Neural progenitor cell (in vitro differentiated cells): ENCODE data around the gene KRT12. TPM values are rescaled to one million over a fixed set of nuclear protein-coding genes. Genes with fewer than 3 reads are reported as not detected.
A peak's percentile ranks its signal among the peaks of the same experiment; 100 is the strongest.

Experiments used
- DNase-seq: peaks from one replicate; pipeline ENCODE4 v3.0.0-alpha.2; 2016; ENCODE audit warnings: low spot score
- H2AFZ ChIP-seq: fragments of 200-600 bp; sonication (generic); replicated peaks from 2 replicates; pipeline ENCODE4 v1.6.1; 2016; ENCODE audit warnings: antibody characterized with exemption
- H3F3A ChIP-seq: fragments of 200-600 bp; sonication (generic); 2 replicates; pipeline ENCODE4 v1.6.1; 2016; ENCODE audit warnings: antibody characterized with exemption, low read depth
- H3K27ac ChIP-seq: fragments of 200-600 bp; sonication (generic); 2 replicates; pipeline ENCODE4 v1.5.1; 2016; ENCODE audit warnings: mild to moderate bottlenecking
- H3K27me3 ChIP-seq: fragments of 200-600 bp; sonication (generic); 2 replicates; pipeline ENCODE4 v1.6.1; 2016; ENCODE audit warnings: mild to moderate bottlenecking, moderate library complexity
- H3K36me3 ChIP-seq: fragments of 200-600 bp; sonication (generic); 2 replicates; pipeline ENCODE4 v1.5.1; 2016
- H3K4me1 ChIP-seq: fragments of 200-600 bp; sonication (generic); 2 replicates; pipeline ENCODE4 v1.6.1; 2016; ENCODE audit warnings: mixed run types
- H3K4me2 ChIP-seq: fragments of 200-600 bp; sonication (generic); 2 replicates; pipeline ENCODE4 v1.6.1; 2016
- H3K4me3 ChIP-seq: fragments of 200-600 bp; sonication (generic); 2 replicates; pipeline ENCODE4 v1.5.1; 2016
- H3K79me2 ChIP-seq: fragments of 200-600 bp; sonication (generic); 2 replicates; pipeline ENCODE4 v1.6.1; 2016; ENCODE audit warnings: low read depth
- H3K9ac ChIP-seq: fragments of 200-600 bp; sonication (generic); 2 replicates; pipeline ENCODE4 v1.6.1; 2016
- H3K9me3 ChIP-seq: fragments of 200-600 bp; sonication (generic); 2 replicates; pipeline ENCODE4 v1.5.1; 2016; ENCODE audit warnings: low read depth
- H4K20me1 ChIP-seq: fragments of 200-600 bp; sonication (generic); 2 replicates; pipeline ENCODE4 v1.6.1; 2016; ENCODE audit warnings: low read depth
- H3K27ac Mint-ChIP-seq: 3 replicates; pipeline ENCODE4 v1.8.0; 2021; ENCODE audit warnings: mixed read lengths
- H3K27me3 Mint-ChIP-seq: 2 replicates; pipeline ENCODE4 v1.8.0; 2022; ENCODE audit warnings: low read depth, mild to moderate bottlenecking, inconsistent platforms, moderate library complexity, mixed read lengths; ENCODE audit not compliant: insufficient read depth
- H3K36me3 Mint-ChIP-seq: 3 replicates; pipeline ENCODE4 v1.8.0; 2021; ENCODE audit warnings: mixed read lengths
- H3K4me1 Mint-ChIP-seq: 3 replicates; pipeline ENCODE4 v1.8.0; 2021; ENCODE audit warnings: mixed read lengths
- H3K4me3 Mint-ChIP-seq: 3 replicates; pipeline ENCODE4 v1.8.0; 2021; ENCODE audit warnings: mild to moderate bottlenecking, moderate library complexity, mixed read lengths
- H3K9me3 Mint-ChIP-seq: 3 replicates; pipeline ENCODE4 v1.8.0; 2020; ENCODE audit warnings: mixed read lengths
- EZH2 ChIP-seq: fragments of 200-600 bp; sonication (generic); IDR thresholded peaks from 2 replicates; pipeline ENCODE4 v1.6.1; 2017; ENCODE audit warnings: antibody characterized with exemption, mild to moderate bottlenecking, moderate library complexity
- EZH2phosphoT487 ChIP-seq: fragments of 200-600 bp; sonication (generic); IDR thresholded peaks from 2 replicates; pipeline ENCODE4 v1.6.1; 2017; ENCODE audit warnings: antibody characterized with exemption
- total RNA-seq: library from RNA; depleted of rRNA; stranded (reverse); fragments of >200 nt; gene quantifications from 2 replicates; pipeline ENCODE4 v1.2.3, GENCODE V29; 2015; ENCODE audit warnings: low replicate concordance
- TF ChIP-seq, protein P1 (sequence below): fragments of 200-600 bp; sonication (generic); IDR thresholded peaks from 2 replicates; pipeline ENCODE4 v1.5.1; 2017; ENCODE audit warnings: antibody characterized with exemption, mild to moderate bottlenecking

The KRT12 gene
- total RNA-seq, 1 donor from 2014 or later: not detected

- H3K27me3 Mint-ChIP-seq: no peaks in the 10 kb centered on the region
- DNase-seq: no peak
- TF ChIP-seq EZH2 (no peak), EZH2phosphoT487 (no peak)
- TF ChIP-seq, protein P1, sequence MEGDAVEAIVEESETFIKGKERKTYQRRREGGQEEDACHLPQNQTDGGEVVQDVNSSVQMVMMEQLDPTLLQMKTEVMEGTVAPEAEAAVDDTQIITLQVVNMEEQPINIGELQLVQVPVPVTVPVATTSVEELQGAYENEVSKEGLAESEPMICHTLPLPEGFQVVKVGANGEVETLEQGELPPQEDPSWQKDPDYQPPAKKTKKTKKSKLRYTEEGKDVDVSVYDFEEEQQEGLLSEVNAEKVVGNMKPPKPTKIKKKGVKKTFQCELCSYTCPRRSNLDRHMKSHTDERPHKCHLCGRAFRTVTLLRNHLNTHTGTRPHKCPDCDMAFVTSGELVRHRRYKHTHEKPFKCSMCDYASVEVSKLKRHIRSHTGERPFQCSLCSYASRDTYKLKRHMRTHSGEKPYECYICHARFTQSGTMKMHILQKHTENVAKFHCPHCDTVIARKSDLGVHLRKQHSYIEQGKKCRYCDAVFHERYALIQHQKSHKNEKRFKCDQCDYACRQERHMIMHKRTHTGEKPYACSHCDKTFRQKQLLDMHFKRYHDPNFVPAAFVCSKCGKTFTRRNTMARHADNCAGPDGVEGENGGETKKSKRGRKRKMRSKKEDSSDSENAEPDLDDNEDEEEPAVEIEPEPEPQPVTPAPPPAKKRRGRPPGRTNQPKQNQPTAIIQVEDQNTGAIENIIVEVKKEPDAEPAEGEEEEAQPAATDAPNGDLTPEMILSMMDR: no peak
- no peak overlapping the region for H3K4me2 ChIP-seq
- no peaks in the 10 kb centered on the region for H3K9me3 Mint-ChIP-seq
- H3K9me3 ChIP-seq: no peaks in the 10 kb centered on the region
- H3K4me1 ChIP-seq: peaks cover 22% of the 10 kb centered on the region
- H3K9ac ChIP-seq: no peak overlapping the region
- no peaks in the 10 kb centered on the region for H3F3A ChIP-seq
- H2AFZ ChIP-seq: peak overlapping the region; percentile 93
- H3K36me3 Mint-ChIP-seq: no peaks in the 10 kb centered on the region
- no peaks in the 10 kb centered on the region for H3K27me3 ChIP-seq
- H3K79me2 ChIP-seq: no peaks in the 10 kb centered on the region
- H3K27ac ChIP-seq: no peak overlapping the region
- no peak overlapping the region for H3K27ac Mint-ChIP-seq
- H3K4me1 Mint-ChIP-seq: peaks cover 4% of the 10 kb centered on the region
- no peaks in the 10 kb centered on the region for H3K36me3 ChIP-seq
- H3K4me3 Mint-ChIP-seq: no peak overlapping the region
- no peaks in the 10 kb centered on the region for H4K20me1 ChIP-seq
- H3K4me3 ChIP-seq: no peak overlapping the region
Observed at GRCh38 chr17:40910441-40910841, 43.4 kb upstream of the KRT12 start.

- H4K20me1 ChIP-seq: no peaks in the 10 kb centered on the region
- DNase-seq: no peak
- H3K4me1 Mint-ChIP-seq: peaks cover 4% of the 10 kb centered on the region
- no peak overlapping the region for H3K4me3 ChIP-seq
- no peak overlapping the region for H2AFZ ChIP-seq
- H3K9ac ChIP-seq: no peak overlapping the region
- no peaks in the 10 kb centered on the region for H3K9me3 ChIP-seq
- no peaks in the 10 kb centered on the region for H3K36me3 ChIP-seq
- H3K27ac Mint-ChIP-seq: no peak overlapping the region
- no peaks in the 10 kb centered on the region for H3K36me3 Mint-ChIP-seq
- TF ChIP-seq, protein P1: no peak
- TF ChIP-seq EZH2 (no peak), EZH2phosphoT487 (no peak)
- H3K4me2 ChIP-seq: no peak overlapping the region
- H3K9me3 Mint-ChIP-seq: no peaks in the 10 kb centered on the region
- no peaks in the 10 kb centered on the region for H3F3A ChIP-seq
- H3K4me1 ChIP-seq: peaks cover 22% of the 10 kb centered on the region
- H3K79me2 ChIP-seq: no peaks in the 10 kb centered on the region
- no peak overlapping the region for H3K4me3 Mint-ChIP-seq
- H3K27ac ChIP-seq: no peak overlapping the region
- no peaks in the 10 kb centered on the region for H3K27me3 ChIP-seq
- H3K27me3 Mint-ChIP-seq: no peaks in the 10 kb centered on the region
Observed at GRCh38 chr17:40909755-40910154, 42.7 kb upstream of the KRT12 start.

DNA sequence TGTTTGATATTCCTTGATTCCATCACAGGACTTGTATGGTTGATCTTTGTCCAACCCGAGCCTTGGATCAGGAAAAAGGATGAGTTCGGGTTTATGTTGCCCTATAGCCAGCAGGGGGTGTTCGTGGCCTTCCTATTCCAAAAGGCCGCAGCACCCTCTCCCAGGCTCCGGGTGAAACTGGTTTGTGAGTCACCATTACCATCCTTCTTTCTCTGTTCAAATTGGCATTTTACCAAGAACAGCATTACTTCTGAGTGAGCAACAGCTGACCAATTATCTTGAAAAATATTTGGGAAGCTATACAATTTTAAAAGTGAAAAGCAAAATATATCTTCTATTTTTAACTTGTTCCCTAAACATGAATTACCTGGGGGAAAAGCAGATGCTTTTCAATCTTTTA lies 42.3 kb upstream of the KRT12 start:
- Mint-ChIP-seq H3K4me1 (peaks cover 4% of the 10 kb centered on the region), H3K9me3 (no peaks in the 10 kb centered on the region), H3K4me3 (no peak overlapping the region), H3K36me3 (no peaks in the 10 kb centered on the region), H3K27ac (no peak overlapping the region), H3K27me3 (no peaks in the 10 kb centered on the region)
- Histone ChIP-seq H3F3A (no peaks in the 10 kb centered on the region), H3K27ac (no peak overlapping the region), H3K4me3 (no peak overlapping the region), H3K4me2 (peak overlapping the region; percentile 7), H2AFZ (no peak overlapping the region), H4K20me1 (no peaks in the 10 kb centered on the region), H3K9me3 (no peaks in the 10 kb centered on the region), H3K79me2 (no peaks in the 10 kb centered on the region), H3K4me1 (peaks cover 22% of the 10 kb centered on the region), H3K9ac (no peak overlapping the region), H3K36me3 (no peaks in the 10 kb centered on the region), H3K27me3 (no peaks in the 10 kb centered on the region)
- DNase-seq: peak; percentile 90
- TF ChIP-seq EZH2: no peak
- TF ChIP-seq, protein P1: peak; percentile 77

DNA sequence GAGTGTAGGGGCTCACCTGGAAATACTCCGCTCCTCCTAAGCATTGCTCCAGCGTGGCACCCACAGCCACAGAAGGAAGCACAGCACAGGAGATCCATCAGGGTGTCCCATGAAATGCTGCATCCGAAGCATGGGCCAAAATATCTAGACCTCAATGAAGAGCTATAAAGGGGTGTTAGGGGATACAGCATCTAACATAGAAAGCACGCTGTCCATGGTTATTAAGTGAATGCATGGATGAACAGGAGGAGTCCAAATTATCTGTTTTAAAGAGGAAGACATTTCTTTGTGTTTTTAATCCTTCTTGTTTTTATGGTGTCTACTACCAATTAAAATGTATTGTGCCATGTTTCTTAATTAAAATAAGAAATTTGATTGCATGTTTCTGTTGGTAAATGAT lies 39.6 kb upstream of the KRT12 start:
- Histone ChIP-seq H3K27ac (no peak overlapping the region), H3K79me2 (no peaks in the 10 kb centered on the region), H3K4me2 (no peak overlapping the region), H3F3A (no peaks in the 10 kb centered on the region), H3K27me3 (no peaks in the 10 kb centered on the region), H3K9ac (no peak overlapping the region), H3K4me1 (peaks cover 22% of the 10 kb centered on the region), H4K20me1 (no peaks in the 10 kb centered on the region), H3K36me3 (no peaks in the 10 kb centered on the region), H3K4me3 (no peak overlapping the region), H2AFZ (no peak overlapping the region), H3K9me3 (no peaks in the 10 kb centered on the region)
- no peaks in the 10 kb centered on the region for H3K27me3 Mint-ChIP-seq
- no peaks in the 10 kb centered on the region for H3K36me3 Mint-ChIP-seq
- H3K4me3 Mint-ChIP-seq: no peak overlapping the region
- peaks cover 4% of the 10 kb centered on the region for H3K4me1 Mint-ChIP-seq
- DNase-seq: no peak
- no peak overlapping the region for H3K27ac Mint-ChIP-seq
- TF ChIP-seq EZH2phosphoT487 (no peak), EZH2 (no peak)
- TF ChIP-seq, protein P1: no peak
- H3K9me3 Mint-ChIP-seq: no peaks in the 10 kb centered on the region
